Measurements from ENCODE around the gene FRG1. TPM values are rescaled to one million over a fixed set of nuclear protein-coding genes. Genes with fewer than 3 reads are reported as not detected.
A peak's percentile ranks its signal among the peaks of the same experiment; 100 is the strongest.
"Not testable (repeated sequence)": the region's sequence is repeated elsewhere in the genome, so short reads cannot be mapped to it uniquely, and the experiment has no call there.

Gene FRG1
- total RNA-seq (38.1 TPM), polyA plus RNA-seq (44.2 TPM)

- Histone ChIP-seq H3K27ac (ENCODE audit: low read depth) (peak within 1 kb of the TSS; percentile 84), H3K4me3 (ENCODE audit: low read depth, low read length) (peak within 1 kb of the TSS; percentile 97), H3K4me1 (ENCODE audit: insufficient read depth) (no peaks in the 10 kb centered on the region), H3K36me3 (ENCODE audit: insufficient read depth) (no peaks in the 10 kb centered on the region)
- WGBS, result 4% methylated on average over 70 of the region's 70 CpGs
- peak; percentile 78 for DNase-seq (ENCODE audit: extremely low spot score)
Observed at GRCh38 chr4:189940178-189941004, at the start of gene FRG1. Gene FRG1, plus strand, starts transcription at chr4:189940872. Its CDS starts 138 bp downstream, at chr4:189941010.

DNA sequence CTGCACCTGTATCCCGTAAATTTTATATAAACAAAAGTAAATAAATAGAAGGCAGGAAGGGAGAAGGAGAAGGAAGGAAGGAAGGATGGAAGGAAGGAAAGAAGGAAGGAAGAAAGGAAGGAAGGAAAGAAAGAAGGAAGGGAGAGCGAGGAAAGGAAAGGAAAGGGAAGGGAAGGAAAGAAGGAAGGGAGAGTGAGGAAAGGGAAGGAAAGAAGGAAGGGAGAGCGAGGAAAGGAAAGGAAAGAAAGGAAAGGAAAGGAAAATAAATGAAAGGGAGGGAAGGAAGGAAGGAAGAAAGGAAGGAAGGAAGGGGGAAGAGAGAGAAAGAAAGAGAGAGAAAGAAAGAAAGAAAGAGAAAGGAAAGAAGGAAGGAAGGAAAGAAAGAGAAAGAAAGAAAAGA is 43.0 kb upstream of the FRG1 start:
- no peak overlapping the region for H3K4me3 ChIP-seq (ENCODE audit: low read depth, low read length)
- no peak for DNase-seq (ENCODE audit: extremely low spot score)
- WGBS, result 89% methylated on average over 3 of the region's 3 CpGs
- no peaks in the 10 kb centered on the region for H3K36me3 ChIP-seq (ENCODE audit: insufficient read depth)
- H3K4me1 ChIP-seq (ENCODE audit: insufficient read depth), result no peaks in the 10 kb centered on the region
- no peak overlapping the region for H3K27ac ChIP-seq (ENCODE audit: low read depth)

- H3K4me3 ChIP-seq (ENCODE audit: low read depth, low read length); H3K36me3 ChIP-seq (ENCODE audit: insufficient read depth); H3K27ac ChIP-seq (ENCODE audit: low read depth); H3K4me1 ChIP-seq (ENCODE audit: insufficient read depth): not testable (repeated sequence)
- peak; percentile 0 for DNase-seq (ENCODE audit: extremely low spot score)
- WGBS, result 31% methylated on average over 3 of the region's 3 CpGs
Observed at GRCh38 chr4:189899481-189900015, 41.1 kb upstream of the FRG1 start.

GRCh38 chr4:189904420-189905027 is 36.1 kb upstream of the FRG1 start:
- 38% methylated on average over 6 of the region's 6 CpGs for WGBS
- H3K4me1 ChIP-seq (ENCODE audit: insufficient read depth); H3K36me3 ChIP-seq (ENCODE audit: insufficient read depth); DNase-seq (ENCODE audit: extremely low spot score); H3K27ac ChIP-seq (ENCODE audit: low read depth); H3K4me3 ChIP-seq (ENCODE audit: low read depth, low read length): not testable (repeated sequence)

DNA sequence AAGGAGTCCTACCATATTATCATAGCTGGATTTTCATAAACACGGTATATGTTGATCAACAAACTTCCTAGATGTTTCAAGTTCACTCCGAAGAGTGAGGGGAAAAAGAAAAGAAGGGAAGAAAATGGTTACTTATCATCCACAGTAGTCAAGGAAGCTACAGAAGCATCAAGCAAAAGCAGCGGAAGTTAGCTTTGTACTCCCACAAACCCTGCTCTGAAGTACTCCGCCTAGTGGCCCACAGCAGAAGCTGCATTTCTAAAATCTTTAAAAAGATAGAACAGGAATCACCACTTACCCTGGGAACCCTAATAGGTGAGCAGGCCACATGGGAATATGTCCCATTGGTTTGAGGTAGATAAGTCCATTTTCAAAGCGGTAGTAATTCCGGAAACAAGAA is 28.5 kb upstream of the FRG1 start:
- 58% methylated on average over 6 of the region's 6 CpGs for WGBS
- Histone ChIP-seq H3K27ac (ENCODE audit: low read depth) (no peak overlapping the region), H3K4me1 (ENCODE audit: insufficient read depth) (no peaks in the 10 kb centered on the region), H3K36me3 (ENCODE audit: insufficient read depth) (no peaks in the 10 kb centered on the region), H3K4me3 (ENCODE audit: low read depth, low read length) (no peak overlapping the region)
- DNase-seq (ENCODE audit: extremely low spot score), result no peak

DNA sequence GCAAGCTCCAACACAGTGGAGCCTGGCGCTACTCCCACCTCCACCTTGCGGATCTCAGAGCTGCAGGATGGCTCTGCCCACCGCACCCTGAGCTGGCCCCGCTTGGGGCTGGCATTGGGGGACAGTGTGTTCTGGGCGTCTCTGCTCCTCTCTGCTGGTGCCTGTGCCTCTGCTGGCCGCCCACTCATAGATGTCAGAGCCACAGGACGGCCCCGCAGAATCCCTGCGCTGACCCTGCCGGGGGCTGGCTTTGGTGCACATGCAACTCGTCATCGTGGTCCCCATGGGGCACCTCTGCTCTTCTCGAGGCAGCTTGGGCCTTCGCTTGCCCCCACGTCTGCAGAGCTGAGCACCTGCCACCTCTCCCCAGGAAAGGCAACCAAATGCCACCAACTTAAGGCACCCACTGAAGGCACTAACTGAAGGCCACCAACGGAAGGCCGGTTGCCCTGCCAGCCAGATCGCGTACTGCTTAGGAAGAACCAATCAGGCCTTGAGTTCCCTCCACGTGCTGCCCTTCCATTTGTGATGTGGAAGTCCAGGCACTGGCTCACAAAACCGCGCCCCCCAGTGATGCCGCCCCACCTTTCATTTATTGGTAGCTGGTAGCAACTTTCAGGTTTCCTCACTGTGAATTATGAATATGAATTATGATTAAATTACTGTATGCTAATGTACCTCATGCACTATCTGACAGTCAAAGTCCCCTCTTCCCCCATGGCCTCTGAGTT is 23.3 kb upstream of the FRG1 start:
- H3K36me3 ChIP-seq (ENCODE audit: insufficient read depth), result no peaks in the 10 kb centered on the region
- DNase-seq (ENCODE audit: extremely low spot score), result no peak
- 93% methylated on average over 23 of the region's 23 CpGs for WGBS
- H3K4me3 ChIP-seq (ENCODE audit: low read depth, low read length), result no peak overlapping the region
- no peak overlapping the region for H3K27ac ChIP-seq (ENCODE audit: low read depth)
- H3K4me1 ChIP-seq (ENCODE audit: insufficient read depth), result no peaks in the 10 kb centered on the region

DNA sequence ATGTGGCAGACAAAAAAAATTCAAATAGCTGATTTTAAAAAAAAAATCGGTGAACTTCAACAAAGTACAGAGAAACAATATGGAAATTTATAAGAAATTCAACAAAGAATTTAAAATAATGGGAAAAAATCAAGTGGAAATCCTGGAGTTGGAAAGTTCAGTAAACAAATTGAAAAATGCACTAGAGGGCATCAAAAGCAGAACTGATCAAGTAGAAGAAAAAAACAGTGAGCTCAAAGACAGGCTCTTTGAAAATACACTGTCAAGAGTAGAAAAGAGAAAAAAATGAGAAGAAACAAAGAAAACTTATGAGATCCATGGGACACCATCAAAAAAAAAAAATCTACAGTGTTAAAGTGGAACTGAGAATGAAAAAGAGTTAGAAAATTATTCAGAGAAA is 19.6 kb upstream of the FRG1 start:
- no peaks in the 10 kb centered on the region for H3K36me3 ChIP-seq (ENCODE audit: insufficient read depth)
- no peak overlapping the region for H3K27ac ChIP-seq (ENCODE audit: low read depth)
- 79% methylated on average over 1 of the region's 1 CpG for WGBS
- no peak overlapping the region for H3K4me3 ChIP-seq (ENCODE audit: low read depth, low read length)
- no peaks in the 10 kb centered on the region for H3K4me1 ChIP-seq (ENCODE audit: insufficient read depth)
- DNase-seq (ENCODE audit: extremely low spot score), result no peak

DNA sequence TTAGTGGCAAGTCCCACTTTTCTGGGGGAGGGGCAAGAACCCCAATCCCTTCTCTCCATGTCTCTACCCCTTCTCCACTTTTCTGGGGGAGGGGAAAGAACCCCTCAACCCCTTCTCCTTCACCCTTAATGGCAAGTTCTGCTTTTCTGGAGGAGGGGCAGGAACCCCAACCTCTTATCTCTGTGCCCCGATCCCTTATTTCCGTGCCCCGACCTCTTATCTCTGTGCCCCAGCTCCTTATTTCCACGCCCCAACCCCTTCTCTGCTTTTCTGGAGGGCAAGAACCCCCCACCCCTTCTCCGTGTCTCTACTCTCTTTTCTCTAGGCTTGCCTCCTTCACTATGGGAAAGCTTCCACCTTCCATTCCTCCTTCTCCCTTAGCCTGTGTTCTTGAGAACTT is 13.9 kb upstream of the FRG1 start:
- DNase-seq (ENCODE audit: extremely low spot score); H3K36me3 ChIP-seq (ENCODE audit: insufficient read depth); H3K4me3 ChIP-seq (ENCODE audit: low read depth, low read length); H3K4me1 ChIP-seq (ENCODE audit: insufficient read depth); H3K27ac ChIP-seq (ENCODE audit: low read depth): not testable (repeated sequence)
- WGBS, result 90% methylated on average over 5 of the region's 5 CpGs

DNA sequence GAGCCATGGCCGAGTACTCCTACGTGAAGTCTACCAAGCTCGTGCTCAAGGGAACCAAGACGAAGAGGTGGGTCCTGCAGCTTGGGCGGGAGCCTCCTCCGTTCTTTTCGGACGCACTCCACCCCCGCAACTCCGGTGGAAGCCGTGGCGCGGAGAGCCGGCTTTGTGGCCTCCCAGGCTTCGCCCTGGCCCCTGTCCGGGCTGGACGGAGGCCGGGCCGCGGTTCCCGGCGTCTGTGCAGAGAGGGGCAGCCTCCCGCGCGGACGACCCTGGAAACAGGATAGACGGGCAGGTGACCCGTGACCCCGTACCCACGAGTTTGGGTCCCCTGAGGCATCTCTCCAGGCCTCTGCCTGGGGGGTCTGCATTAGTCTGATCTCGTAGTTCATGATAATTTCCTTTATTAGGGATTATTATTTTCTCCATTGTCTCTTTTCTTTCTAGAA is 356 bp downstream of the FRG1 start:
- no peaks in the 10 kb centered on the region for H3K4me1 ChIP-seq (ENCODE audit: insufficient read depth)
- DNase-seq (ENCODE audit: extremely low spot score), result no peak
- H3K4me3 ChIP-seq (ENCODE audit: low read depth, low read length), result peak overlapping the region; percentile 97
- 2% methylated on average over 31 of the region's 31 CpGs for WGBS
- H3K27ac ChIP-seq (ENCODE audit: low read depth), result peak overlapping the region; percentile 84
- H3K36me3 ChIP-seq (ENCODE audit: insufficient read depth), result no peaks in the 10 kb centered on the region

DNA sequence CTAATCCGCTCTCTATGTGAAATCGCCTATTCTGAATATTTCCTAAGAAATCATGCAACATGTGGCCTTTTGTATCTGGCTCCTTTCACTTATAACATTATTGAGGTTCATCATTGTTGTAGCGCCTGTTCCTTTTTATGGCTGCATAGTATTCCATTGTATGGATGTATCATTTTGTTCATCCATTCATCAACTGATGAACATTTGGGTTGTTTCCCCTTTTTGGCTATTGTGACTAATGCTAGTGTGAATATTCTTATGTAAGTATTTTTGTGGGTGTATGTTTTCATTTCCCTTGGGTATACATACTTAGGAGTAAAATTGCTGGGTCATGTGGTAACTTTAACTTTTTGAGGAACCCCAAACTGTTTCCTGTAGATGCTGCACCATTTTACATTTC is 1.7 kb downstream of the FRG1 start:
- WGBS, result 96% methylated on average over 3 of the region's 3 CpGs
- DNase-seq (ENCODE audit: extremely low spot score); H3K4me3 ChIP-seq (ENCODE audit: low read depth, low read length); H3K27ac ChIP-seq (ENCODE audit: low read depth); H3K4me1 ChIP-seq (ENCODE audit: insufficient read depth); H3K36me3 ChIP-seq (ENCODE audit: insufficient read depth): not testable (repeated sequence)

- not testable (repeated sequence) for DNase-seq (ENCODE audit: extremely low spot score); H3K4me3 ChIP-seq (ENCODE audit: low read depth, low read length); H3K4me1 ChIP-seq (ENCODE audit: insufficient read depth); H3K36me3 ChIP-seq (ENCODE audit: insufficient read depth); H3K27ac ChIP-seq (ENCODE audit: low read depth)
- WGBS, result 86% methylated on average over 5 of the region's 5 CpGs
Observed at GRCh38 chr4:189944077-189944476, 3.4 kb downstream of the FRG1 start.

DNA sequence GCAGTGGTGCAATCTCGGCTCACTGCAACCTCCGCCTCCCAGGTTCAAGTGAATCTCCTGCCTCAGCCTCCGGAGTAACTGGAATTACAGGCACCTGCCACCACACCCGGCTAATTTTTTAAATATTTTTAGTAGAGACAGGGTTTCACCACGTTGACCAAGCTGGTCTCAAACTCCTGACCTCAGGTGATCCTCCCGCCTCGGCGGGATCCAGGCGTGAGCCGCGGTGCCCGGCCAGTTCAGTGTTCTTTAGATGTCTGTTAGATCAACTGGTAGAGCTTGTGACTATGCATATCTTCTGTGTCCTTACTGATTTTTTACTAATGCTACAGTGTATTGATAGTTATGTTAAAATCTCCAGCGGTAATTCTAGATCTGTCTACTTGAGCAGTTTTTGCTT is 6.2 kb downstream of the FRG1 start:
- not testable (repeated sequence) for H3K4me1 ChIP-seq (ENCODE audit: insufficient read depth); H3K27ac ChIP-seq (ENCODE audit: low read depth); H3K4me3 ChIP-seq (ENCODE audit: low read depth, low read length); H3K36me3 ChIP-seq (ENCODE audit: insufficient read depth); DNase-seq (ENCODE audit: extremely low spot score)
- 95% methylated on average over 13 of the region's 13 CpGs for WGBS

DNA sequence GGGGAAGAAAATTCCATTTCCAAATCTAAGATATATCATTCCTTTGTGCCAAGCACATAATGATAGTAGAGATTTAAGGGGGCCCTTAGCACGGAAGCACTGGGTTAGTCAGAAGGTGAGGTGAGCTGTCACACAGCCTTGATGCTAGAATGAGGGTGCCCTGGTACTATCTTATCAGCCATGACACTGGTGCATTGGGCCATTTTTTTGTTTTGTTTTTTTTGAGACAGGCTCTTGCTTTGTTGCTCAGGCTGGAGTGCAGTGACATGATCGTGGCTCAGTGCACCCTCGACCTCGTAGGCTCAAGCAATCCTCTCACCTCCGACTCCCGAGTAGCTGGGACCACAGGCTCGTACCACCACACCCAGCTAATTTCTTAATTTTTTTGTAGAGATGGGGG is 7.8 kb downstream of the FRG1 start:
- H3K36me3 ChIP-seq (ENCODE audit: insufficient read depth); H3K4me1 ChIP-seq (ENCODE audit: insufficient read depth): not testable (repeated sequence)
- 73% methylated on average over 7 of the region's 7 CpGs for WGBS

More for the DNA sequence above, 7.8 kb downstream of the FRG1 start:
- not testable (repeated sequence) for H3K4me3 ChIP-seq (ENCODE audit: low read depth, low read length); H3K27ac ChIP-seq (ENCODE audit: low read depth); DNase-seq (ENCODE audit: extremely low spot score)
